ENCODE data around the gene SRXN1. TPM values are rescaled to one million over a fixed set of nuclear protein-coding genes. Genes with fewer than 3 reads are reported as not detected.

Gene SRXN1
- total RNA-seq, 1 donor from 2014 or later, result 13.3 TPM

DNA sequence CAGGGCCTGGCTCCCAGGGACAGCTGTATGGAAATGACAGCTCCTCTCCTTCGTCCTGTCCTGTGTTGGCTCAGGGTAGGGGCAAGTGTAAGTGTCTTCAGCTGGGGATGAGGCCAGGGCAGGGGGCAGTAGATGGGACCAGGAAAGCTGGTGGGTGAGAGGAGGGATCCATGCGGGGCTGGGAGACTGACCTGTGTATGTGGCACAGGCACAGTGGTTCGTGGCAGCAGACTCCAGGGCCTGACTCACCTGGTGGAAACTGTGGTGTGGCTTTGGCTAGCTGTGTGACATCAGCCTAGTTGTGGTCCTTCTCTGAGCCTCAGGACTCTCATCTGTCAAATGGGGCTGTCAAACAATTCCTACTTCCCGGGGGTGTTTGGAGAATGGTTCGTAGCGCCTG is 36.3 kb upstream of the SRXN1 start:
- DNase-seq (ENCODE audit: low spot score in 2 of 2, unreplicated experiment in 2 of 2), result no peak
- no peak overlapping the region for H3K4me3 Mint-ChIP-seq
- TF ChIP-seq, protein P1, sequence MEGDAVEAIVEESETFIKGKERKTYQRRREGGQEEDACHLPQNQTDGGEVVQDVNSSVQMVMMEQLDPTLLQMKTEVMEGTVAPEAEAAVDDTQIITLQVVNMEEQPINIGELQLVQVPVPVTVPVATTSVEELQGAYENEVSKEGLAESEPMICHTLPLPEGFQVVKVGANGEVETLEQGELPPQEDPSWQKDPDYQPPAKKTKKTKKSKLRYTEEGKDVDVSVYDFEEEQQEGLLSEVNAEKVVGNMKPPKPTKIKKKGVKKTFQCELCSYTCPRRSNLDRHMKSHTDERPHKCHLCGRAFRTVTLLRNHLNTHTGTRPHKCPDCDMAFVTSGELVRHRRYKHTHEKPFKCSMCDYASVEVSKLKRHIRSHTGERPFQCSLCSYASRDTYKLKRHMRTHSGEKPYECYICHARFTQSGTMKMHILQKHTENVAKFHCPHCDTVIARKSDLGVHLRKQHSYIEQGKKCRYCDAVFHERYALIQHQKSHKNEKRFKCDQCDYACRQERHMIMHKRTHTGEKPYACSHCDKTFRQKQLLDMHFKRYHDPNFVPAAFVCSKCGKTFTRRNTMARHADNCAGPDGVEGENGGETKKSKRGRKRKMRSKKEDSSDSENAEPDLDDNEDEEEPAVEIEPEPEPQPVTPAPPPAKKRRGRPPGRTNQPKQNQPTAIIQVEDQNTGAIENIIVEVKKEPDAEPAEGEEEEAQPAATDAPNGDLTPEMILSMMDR (IDR thresholded peaks at IDR 0.05; ENCODE audit: unreplicated experiment), result no peak
- no peak overlapping the region for H3K27ac Mint-ChIP-seq
- H3K9me3 Mint-ChIP-seq, result no peaks in the 10 kb centered on the region
- H3K27me3 Mint-ChIP-seq (ENCODE audit: low read depth), result peaks cover 69% of the 10 kb centered on the region
- H3K36me3 Mint-ChIP-seq, result no peaks in the 10 kb centered on the region
- no peaks in the 10 kb centered on the region for H3K4me1 Mint-ChIP-seq

- H3K4me3 Mint-ChIP-seq, result no peak overlapping the region
- H3K27me3 Mint-ChIP-seq (ENCODE audit: low read depth), result peaks cover 64% of the 10 kb centered on the region
Measured at GRCh38 chr20:688809-689212, 35.8 kb upstream of the SRXN1 start.

GRCh38 chr20:687468-688203 is 34.6 kb upstream of the SRXN1 start:
- no peaks in the 10 kb centered on the region for H3K36me3 Mint-ChIP-seq
- H3K4me1 Mint-ChIP-seq, result no peaks in the 10 kb centered on the region
- no peak overlapping the region for H3K4me3 Mint-ChIP-seq
- peaks cover 55% of the 10 kb centered on the region for H3K27me3 Mint-ChIP-seq (ENCODE audit: low read depth)
- H3K9me3 Mint-ChIP-seq, result no peaks in the 10 kb centered on the region
- H3K27ac Mint-ChIP-seq, result no peak overlapping the region
- TF ChIP-seq, protein P1 (IDR thresholded peaks at IDR 0.05; ENCODE audit: unreplicated experiment), result no peak
- DNase-seq (ENCODE audit: low spot score in 2 of 2, unreplicated experiment in 2 of 2), result no peak

More at GRCh38 chr20:688809-689212, 35.8 kb upstream of the SRXN1 start:
- H3K27ac Mint-ChIP-seq, result no peak overlapping the region
- H3K9me3 Mint-ChIP-seq, result no peaks in the 10 kb centered on the region
- no peaks in the 10 kb centered on the region for H3K36me3 Mint-ChIP-seq
- TF ChIP-seq, protein P1 (IDR thresholded peaks at IDR 0.05; ENCODE audit: unreplicated experiment), result no peak
- H3K4me1 Mint-ChIP-seq, result no peaks in the 10 kb centered on the region
- no peak for DNase-seq (ENCODE audit: low spot score in 2 of 2, unreplicated experiment in 2 of 2)

- TF ChIP-seq, protein P1 (IDR thresholded peaks at IDR 0.05; ENCODE audit: unreplicated experiment), result no peak
- Mint-ChIP-seq H3K36me3 (no peaks in the 10 kb centered on the region), H3K27ac (no peak overlapping the region), H3K9me3 (no peaks in the 10 kb centered on the region), H3K4me1 (no peaks in the 10 kb centered on the region), H3K4me3 (no peak overlapping the region), H3K27me3 (ENCODE audit: low read depth) (peaks cover 59% of the 10 kb centered on the region)
- DNase-seq (ENCODE audit: low spot score in 2 of 2, unreplicated experiment in 2 of 2), result no peak
Measured at GRCh38 chr20:684676-685319, 31.8 kb upstream of the SRXN1 start.

GRCh38 chr20:682123-682522 is 29.1 kb upstream of the SRXN1 start:
- Mint-ChIP-seq H3K36me3 (no peaks in the 10 kb centered on the region), H3K27me3 (ENCODE audit: low read depth) (peaks cover 60% of the 10 kb centered on the region), H3K9me3 (no peaks in the 10 kb centered on the region), H3K27ac (no peak overlapping the region), H3K4me1 (no peaks in the 10 kb centered on the region), H3K4me3 (no peak overlapping the region)
- TF ChIP-seq, protein P1 (IDR thresholded peaks at IDR 0.05; ENCODE audit: unreplicated experiment), result no peak
- DNase-seq (ENCODE audit: low spot score in 2 of 2, unreplicated experiment in 2 of 2), result no peak

Data from mesothelial cell of epicardium (in vitro differentiated cells).